Measurements from ENCODE around the gene ADAMTS16. TPM values are rescaled to one million over a fixed set of nuclear protein-coding genes. Genes with fewer than 3 reads are reported as not detected.

The ADAMTS16 gene
- polyA plus RNA-seq, 1 experiment, result 0.04 TPM

GRCh38 chr5:5275211-5275610 is 135.1 kb downstream of the ADAMTS16 start:
- CTCF ChIA-PET, result no interaction called here
- Histone ChIP-seq H3K27me3 (ENCODE audit: control insufficient read depth, insufficient read depth, low read length) (no peaks in the 10 kb centered on the region), H3K4me3 (ENCODE audit: low read depth, low read length) (no peak overlapping the region), H3K36me3 (ENCODE audit: control insufficient read depth, insufficient read depth, low read length) (no peaks in the 10 kb centered on the region)
- DNase-seq (ENCODE audit: low read depth), result no peak
- POLR2A ChIA-PET, result no interaction called here
- no peak for TF ChIP-seq CTCF (IDR thresholded peaks at IDR 0.05; ENCODE audit: insufficient read depth, low read depth, low read length)

- ChIA-PET CTCF (no interaction called here), POLR2A (no interaction called here)
- no peak for TF ChIP-seq CTCF (IDR thresholded peaks at IDR 0.05; ENCODE audit: insufficient read depth, low read depth, low read length)
- H3K27me3 ChIP-seq (ENCODE audit: control insufficient read depth, insufficient read depth, low read length), result no peaks in the 10 kb centered on the region
- H3K36me3 ChIP-seq (ENCODE audit: control insufficient read depth, insufficient read depth, low read length), result no peaks in the 10 kb centered on the region
- H3K4me3 ChIP-seq (ENCODE audit: low read depth, low read length), result no peak overlapping the region
- DNase-seq (ENCODE audit: low read depth), result no peak
Measured at GRCh38 chr5:5276430-5276829, 136.3 kb downstream of the ADAMTS16 start.

DNA sequence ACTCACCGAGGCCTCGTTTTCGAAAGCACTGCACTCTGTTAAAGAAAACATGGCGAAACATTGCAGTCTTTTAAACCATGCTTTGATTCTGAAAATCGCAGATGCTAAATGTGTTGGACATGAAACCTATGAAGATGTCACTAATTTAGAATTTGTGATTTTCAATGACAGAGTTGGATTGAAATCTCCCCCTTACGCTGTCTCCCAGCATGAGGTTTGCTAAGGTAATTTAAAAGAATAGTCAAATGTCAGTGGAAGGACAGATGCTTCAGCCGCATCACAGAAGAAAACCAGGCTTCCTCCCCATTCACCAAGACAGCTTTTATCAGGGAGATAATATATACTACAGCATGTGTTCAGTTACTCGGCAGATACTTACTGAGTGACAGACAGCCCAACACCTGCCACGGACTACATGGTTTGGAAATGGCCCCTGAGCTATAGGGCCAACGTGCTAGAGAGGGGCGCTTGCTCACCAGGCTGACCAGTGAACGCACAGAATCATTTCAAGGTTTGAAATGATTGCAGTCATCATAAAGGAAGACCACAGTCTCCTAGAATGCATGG is 136.9 kb downstream of the ADAMTS16 start:
- CTCF ChIA-PET, result no interaction called here
- Histone ChIP-seq H3K27me3 (ENCODE audit: control insufficient read depth, insufficient read depth, low read length) (no peaks in the 10 kb centered on the region), H3K4me3 (ENCODE audit: low read depth, low read length) (no peak overlapping the region), H3K36me3 (ENCODE audit: control insufficient read depth, insufficient read depth, low read length) (no peaks in the 10 kb centered on the region)
- no peak for TF ChIP-seq CTCF (IDR thresholded peaks at IDR 0.05; ENCODE audit: insufficient read depth, low read depth, low read length)
- POLR2A ChIA-PET, result no interaction called here
- no peak for DNase-seq (ENCODE audit: low read depth)

GRCh38 chr5:5278201-5278814 is 138.2 kb downstream of the ADAMTS16 start:
- Histone ChIP-seq H3K4me3 (ENCODE audit: low read depth, low read length) (no peak overlapping the region), H3K36me3 (ENCODE audit: control insufficient read depth, insufficient read depth, low read length) (no peaks in the 10 kb centered on the region), H3K27me3 (ENCODE audit: control insufficient read depth, insufficient read depth, low read length) (no peaks in the 10 kb centered on the region)
- ChIA-PET POLR2A (no interaction called here), CTCF (no interaction called here)
- TF ChIP-seq CTCF (IDR thresholded peaks at IDR 0.05; ENCODE audit: insufficient read depth, low read depth, low read length), result no peak
- DNase-seq (ENCODE audit: low read depth), result no peak

GRCh38 chr5:5278815-5279381 is 138.8 kb downstream of the ADAMTS16 start:
- H3K27me3 ChIP-seq (ENCODE audit: control insufficient read depth, insufficient read depth, low read length), result no peaks in the 10 kb centered on the region
- TF ChIP-seq CTCF (IDR thresholded peaks at IDR 0.05; ENCODE audit: insufficient read depth, low read depth, low read length), result no peak
- no peak overlapping the region for H3K4me3 ChIP-seq (ENCODE audit: low read depth, low read length)
- no peaks in the 10 kb centered on the region for H3K36me3 ChIP-seq (ENCODE audit: control insufficient read depth, insufficient read depth, low read length)
- POLR2A ChIA-PET, result no interaction called here
- no peak for DNase-seq (ENCODE audit: low read depth)
- CTCF ChIA-PET, result no interaction called here
